Measurements from ENCODE around the gene ANGEL1.

The ANGEL1 gene

GRCh38 chr14:76844223-76844622 lies 31.5 kb upstream of the ANGEL1 start:
- TF ChIP-seq, protein P1, sequence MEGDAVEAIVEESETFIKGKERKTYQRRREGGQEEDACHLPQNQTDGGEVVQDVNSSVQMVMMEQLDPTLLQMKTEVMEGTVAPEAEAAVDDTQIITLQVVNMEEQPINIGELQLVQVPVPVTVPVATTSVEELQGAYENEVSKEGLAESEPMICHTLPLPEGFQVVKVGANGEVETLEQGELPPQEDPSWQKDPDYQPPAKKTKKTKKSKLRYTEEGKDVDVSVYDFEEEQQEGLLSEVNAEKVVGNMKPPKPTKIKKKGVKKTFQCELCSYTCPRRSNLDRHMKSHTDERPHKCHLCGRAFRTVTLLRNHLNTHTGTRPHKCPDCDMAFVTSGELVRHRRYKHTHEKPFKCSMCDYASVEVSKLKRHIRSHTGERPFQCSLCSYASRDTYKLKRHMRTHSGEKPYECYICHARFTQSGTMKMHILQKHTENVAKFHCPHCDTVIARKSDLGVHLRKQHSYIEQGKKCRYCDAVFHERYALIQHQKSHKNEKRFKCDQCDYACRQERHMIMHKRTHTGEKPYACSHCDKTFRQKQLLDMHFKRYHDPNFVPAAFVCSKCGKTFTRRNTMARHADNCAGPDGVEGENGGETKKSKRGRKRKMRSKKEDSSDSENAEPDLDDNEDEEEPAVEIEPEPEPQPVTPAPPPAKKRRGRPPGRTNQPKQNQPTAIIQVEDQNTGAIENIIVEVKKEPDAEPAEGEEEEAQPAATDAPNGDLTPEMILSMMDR (IDR thresholded peaks at IDR 0.05), result no peak
- peak overlapping the region in 1 of 2 donors; percentile 58 for H3K27ac ChIP-seq
- no peak overlapping the region for H3K4me3 ChIP-seq
- no peak for DNase-seq (ENCODE audit: low spot score)

GRCh38 chr14:76842414-76842813 lies 29.7 kb upstream of the ANGEL1 start:
- DNase-seq (ENCODE audit: low spot score), result no peak
- no peak overlapping the region for H3K4me3 ChIP-seq
- TF ChIP-seq, protein P1 (IDR thresholded peaks at IDR 0.05), result no peak
- no peak overlapping the region for H3K27ac ChIP-seq

DNA sequence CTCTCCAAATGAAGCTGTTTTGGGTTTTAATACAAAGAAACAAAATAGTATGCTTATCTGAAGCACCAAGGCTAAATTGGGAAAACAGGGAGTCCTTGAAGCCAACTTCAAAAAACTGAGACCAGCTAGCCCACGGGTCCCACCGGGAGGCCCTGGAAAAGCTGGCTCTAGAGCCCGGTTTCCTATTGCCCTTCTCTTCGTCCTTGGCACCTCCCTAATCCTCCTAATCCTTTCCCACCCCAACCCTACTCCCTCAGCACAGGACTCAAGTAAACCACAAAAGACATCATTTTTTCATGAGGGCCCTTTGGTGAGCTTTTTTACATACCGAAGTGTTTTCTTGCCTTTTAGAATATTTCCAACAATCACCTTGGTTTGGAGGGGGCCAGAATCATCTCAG lies 24.8 kb upstream of the ANGEL1 start:
- no peak overlapping the region for H3K4me3 ChIP-seq
- DNase-seq (ENCODE audit: low spot score), result no peak
- TF ChIP-seq, protein P1 (IDR thresholded peaks at IDR 0.05), result no peak
- H3K27ac ChIP-seq, result no peak overlapping the region

- TF ChIP-seq, protein P1 (IDR thresholded peaks at IDR 0.05), result no peak
- no peak overlapping the region for H3K27ac ChIP-seq
- DNase-seq (ENCODE audit: low spot score), result no peak
- H3K4me3 ChIP-seq, result no peak overlapping the region
Observed at GRCh38 chr14:76836029-76836630, 23.4 kb upstream of the ANGEL1 start.

DNA sequence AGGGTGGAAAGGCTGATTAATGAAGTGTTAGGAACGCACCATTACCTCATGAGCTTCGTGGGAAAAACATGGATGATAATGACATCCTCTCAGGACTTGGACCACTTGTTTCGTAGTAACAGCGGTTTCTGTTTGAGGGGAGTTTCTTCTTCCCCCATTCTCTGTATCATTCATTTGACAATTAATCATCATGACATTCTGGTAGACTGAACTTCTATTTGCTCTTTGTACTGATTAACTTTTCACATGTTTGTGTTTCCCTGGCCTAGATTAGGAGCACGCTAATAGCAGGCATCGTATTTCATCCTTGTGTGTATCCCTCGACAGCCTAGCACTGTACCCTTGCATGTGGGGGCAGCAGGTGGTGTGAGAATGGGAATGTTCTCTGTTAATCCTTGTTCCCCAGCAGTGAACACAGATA lies 21.6 kb upstream of the ANGEL1 start:
- H3K4me3 ChIP-seq, result no peak overlapping the region
- H3K27ac ChIP-seq, result no peak overlapping the region
- TF ChIP-seq, protein P1 (IDR thresholded peaks at IDR 0.05), result no peak
- no peak for DNase-seq (ENCODE audit: low spot score)

GRCh38 chr14:76833011-76833410 lies 20.3 kb upstream of the ANGEL1 start:
- Histone ChIP-seq H3K4me3 (no peak overlapping the region), H3K27ac (no peak overlapping the region)
- DNase-seq (ENCODE audit: low spot score), result no peak
- TF ChIP-seq, protein P1 (IDR thresholded peaks at IDR 0.05), result no peak

GRCh38 chr14:76832503-76832988 lies 19.9 kb upstream of the ANGEL1 start:
- no peak for DNase-seq (ENCODE audit: low spot score)
- Histone ChIP-seq H3K4me3 (no peak overlapping the region), H3K27ac (peak overlapping the region in 1 of 2 donors; percentile 4)
- TF ChIP-seq, protein P1 (IDR thresholded peaks at IDR 0.05), result no peak

Data from coronary artery (tissue), 2 donors.